GOT3 (cell line): ENCODE data around the gene BIRC2.
"Not testable (repeated sequence)": the region's sequence is repeated elsewhere in the genome, so short reads cannot be mapped to it uniquely, and the experiment has no call there.

Experiments used
- DNase-seq: peaks from one replicate; lab custom pipeline; 2025; ENCODE audit warnings: mixed read lengths; lab: John Stamatoyannopoulos, UW

The BIRC2 gene

DNA sequence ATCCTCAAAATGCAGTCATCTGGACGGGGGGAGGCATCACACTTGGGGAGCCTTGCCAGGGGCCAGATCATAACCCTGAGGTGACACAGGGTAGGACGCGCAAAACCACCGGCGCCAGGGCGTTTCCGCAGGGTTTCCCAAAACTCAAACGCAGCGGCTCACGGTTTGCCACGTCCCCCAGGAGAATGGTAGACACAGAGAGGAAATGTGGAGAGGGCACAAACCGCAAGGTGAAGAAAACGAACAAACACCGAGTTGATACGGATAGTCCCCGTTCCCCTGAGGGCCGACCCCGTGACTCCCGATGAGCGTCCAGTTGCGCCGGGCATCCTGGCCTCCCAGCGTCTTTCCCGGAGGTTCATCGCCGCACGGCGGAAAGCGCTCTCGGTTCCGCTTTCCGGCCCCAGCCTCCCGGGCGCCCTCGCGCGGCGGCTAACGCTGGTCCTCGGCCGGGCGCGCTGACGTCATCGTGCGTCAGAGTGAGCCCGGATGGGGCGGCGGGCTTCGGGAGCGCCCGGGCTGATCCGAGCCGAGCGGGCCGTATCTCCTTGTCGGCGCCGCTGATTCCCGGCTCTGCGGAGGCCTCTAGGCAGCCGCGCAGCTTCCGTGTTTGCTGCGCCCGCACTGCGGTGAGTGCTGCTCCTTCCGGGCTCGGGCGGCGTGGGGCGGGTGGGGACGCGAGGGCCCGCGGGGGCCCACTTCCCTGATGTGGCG lies at the start of gene BIRC2:
BIRC2 (plus strand) TSS at position 467 of the 714 bp plus-strand sequence. CDS start 2,641 bp downstream, outside the sequence.
- peak; percentile 46 for DNase-seq

DNA sequence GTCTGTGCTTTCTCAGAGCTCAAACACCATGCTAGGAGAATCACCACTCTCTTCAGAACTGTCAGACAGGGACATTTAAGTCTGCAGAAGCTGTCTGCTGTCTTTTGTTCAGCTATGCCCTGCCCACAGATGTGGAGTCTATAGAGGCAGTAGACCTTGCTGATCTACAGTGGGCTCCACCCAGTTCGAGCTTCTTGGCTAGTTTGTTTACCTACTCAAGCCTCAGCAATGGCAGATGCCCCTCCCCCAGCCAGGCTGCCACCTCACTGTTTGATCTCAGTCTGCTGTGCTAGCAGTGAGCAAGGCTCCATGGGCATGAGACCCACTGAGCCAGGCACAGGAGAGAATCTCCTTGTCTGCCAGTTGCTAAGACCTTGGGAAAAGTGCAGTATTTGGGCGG lies 46.2 kb upstream of the BIRC2 start:
- not testable (repeated sequence) for DNase-seq

DNA sequence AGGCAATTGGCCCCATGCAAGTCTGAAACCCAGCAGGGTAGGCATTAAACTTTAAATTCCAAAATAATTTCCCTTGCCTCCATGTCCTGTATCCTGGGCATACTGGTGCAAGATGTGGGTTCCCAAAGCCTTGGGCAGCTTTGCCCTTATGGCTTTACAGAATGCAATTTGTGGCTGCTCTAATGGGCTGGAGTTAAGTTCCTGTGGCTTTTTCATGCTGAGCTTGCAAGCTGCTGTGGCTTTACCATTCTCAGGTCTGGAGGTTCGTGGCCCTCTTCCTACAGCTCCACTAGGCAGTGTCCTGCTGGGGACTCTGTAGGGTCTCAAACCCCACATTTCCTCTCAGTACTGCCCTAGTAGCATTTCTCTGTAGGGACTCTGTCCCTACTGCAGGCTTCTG lies 44.8 kb upstream of the BIRC2 start:
- DNase-seq: no peak

DNA sequence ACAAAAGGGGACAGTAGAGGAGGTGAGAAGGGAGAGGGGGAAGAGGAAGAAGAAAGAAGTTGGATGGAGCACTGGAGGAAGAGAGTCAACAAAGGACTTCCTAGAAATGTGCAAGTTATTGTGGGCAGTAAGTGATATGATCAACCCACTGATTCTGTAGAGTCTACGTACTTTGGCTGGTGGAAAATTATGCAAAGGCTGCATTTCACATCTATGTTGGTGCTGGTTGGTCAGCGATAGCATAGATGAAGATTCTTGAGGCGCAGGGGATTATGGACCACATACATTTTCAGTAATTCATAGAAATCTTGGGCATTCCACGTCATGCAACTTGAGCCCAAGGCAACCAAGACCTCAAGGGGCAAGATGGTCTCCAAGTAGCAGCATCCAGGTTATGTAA lies 42.3 kb upstream of the BIRC2 start:
- DNase-seq: no peak

DNA sequence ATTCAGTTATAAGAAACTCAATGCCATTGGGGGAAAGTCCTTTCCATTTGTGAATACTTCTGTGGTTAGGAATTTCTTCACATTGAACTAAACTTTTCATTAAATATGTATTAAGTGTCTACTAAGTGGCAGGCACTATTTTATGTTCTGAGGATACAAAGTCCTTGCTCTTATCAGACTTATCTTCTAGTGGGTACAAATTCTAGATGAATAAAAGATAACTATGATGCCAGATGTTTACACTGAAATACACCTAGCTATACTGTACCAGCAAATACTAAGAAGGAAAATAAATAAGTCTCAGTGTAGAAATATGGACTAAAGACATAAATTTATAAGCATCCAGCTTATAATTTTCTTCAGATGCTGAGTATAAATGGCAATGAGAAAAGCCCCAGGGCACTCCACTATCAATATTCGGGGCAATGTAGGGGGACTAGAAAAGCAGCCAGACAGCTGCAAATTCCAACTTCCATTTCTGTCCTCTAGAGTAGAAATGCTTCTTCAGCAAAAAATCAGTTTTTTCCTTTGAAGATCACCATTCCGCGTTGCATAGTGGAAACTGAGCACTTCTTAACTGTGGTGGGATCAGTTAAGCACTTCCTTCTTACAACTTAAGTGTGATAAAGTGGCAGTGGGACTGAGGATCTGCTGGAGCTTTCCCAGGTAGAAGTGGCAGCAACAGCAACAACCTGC lies 41.5 kb upstream of the BIRC2 start:
- DNase-seq: no peak

DNA sequence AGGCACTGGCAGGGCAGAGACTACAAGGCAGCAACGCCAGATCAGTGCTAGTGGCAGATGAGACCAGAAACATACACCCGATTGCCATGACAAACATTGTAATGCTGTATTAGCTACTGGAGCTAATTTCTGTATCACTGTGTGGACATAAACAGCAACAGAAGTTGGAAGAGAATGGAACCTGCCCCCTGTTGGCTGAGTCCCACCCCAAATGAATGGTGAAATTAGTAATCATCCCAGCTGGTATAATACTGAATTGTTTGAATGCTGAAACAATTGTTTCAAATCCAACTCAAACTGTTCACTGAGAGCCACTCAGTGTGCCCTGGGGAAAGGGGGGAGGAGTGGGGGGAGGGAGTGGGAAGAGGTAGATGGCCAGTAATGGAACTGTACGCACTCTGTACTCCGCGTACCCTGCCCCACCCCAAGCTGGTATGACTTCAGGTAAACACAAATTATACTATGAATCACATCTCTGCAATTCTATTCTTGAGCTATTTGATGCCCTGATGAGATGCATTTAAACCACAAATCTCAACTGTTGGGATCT lies 40.9 kb upstream of the BIRC2 start:
- no peak for DNase-seq

DNA sequence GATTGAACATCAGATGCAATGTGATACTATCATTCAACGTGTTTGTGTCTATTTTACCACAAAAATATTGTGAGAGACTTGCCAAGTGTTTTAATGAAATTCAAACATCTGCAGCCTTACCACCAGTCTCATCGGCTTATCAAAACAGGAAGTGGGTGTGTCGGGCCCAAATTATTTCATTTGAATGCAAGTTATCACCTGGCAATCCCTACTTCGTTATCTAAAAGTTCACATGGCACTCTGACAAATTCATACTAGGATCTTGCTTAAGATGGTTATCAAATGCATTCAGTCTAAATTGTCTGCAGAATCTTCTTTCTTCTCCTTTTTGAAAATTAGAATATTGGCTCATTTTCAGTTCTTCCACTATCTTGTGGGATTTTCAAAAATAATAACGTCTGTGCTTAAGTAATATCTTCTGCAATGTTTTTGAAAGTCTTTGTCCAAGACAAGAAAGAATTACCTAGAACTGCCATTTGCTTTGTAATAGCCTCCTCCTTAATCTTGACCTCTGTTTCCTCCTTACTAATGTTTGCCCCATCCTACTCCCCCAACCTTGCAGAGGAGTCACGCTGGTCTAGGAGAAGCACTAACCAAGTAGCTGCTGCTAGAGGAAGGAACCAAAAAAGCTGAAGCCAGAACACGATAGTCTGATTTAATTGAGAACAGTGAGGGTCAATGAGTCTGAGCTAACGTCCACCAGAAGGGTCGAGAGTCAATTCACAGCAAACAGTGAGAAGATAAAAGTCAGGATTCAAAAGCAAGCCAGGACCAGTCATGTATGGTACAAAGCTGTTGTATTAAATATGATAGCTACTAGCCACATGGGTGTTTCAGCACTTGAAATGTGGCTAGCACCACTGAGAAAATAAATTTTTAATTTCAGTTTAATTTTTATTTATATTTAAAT lies 39.9 kb upstream of the BIRC2 start:
- no peak for DNase-seq

DNA sequence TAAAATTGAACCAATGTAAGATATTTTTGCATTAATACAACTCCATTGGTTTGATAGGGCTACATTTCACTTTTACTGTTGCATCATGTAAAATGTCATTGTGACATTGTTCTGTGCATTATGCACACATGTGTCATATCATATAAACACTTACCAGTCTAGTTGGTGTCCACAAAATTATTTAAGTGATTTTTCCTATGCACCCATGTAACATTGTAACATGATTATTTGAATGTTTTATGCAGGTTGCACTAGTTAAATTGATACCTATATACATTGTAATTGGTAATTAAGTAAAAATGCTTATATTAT lies 39.3 kb upstream of the BIRC2 start:
- no peak for DNase-seq

DNA sequence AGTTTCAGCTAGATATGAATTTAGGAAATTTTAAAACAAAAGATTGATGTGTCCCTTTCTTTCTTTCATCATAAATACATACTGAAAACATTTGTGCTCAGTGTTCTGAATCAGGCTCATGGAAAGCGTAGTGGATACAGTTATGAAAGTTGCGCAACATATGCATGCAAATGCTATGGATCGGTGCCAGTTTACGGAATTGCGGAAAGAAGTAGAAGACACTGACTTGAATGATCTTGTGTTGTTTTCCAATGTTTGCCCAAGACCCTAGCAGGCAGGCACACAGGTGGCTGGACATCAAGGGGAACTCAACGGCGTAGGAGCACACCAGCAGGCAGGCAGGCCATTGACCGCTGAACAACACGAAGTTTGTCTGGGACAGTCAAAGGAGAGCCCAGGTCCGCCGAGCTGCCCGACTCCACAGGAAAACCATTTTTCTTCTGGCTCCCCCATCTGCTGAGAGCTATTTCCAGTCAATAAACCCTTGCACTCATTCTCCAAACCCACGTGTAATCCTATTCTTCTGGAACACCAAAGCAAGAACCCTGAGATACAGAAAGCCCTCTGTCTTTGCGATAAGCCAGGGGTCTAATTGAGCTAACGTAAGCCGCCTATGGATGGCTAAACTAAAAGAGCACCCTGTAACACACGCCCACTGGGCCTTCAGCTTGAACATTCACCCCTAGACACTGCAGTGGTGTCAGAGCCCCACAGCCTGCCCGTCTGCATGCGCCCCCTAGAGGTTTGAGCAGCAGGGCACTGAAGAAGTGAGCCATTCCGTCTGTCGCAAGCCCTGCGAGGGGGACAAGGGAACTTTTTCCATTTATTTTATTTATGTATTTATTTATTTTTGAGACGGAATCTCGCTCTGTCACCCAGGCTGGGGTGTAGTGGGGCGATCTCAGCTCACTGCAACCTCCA lies 37.1 kb upstream of the BIRC2 start:
- no peak for DNase-seq

DNA sequence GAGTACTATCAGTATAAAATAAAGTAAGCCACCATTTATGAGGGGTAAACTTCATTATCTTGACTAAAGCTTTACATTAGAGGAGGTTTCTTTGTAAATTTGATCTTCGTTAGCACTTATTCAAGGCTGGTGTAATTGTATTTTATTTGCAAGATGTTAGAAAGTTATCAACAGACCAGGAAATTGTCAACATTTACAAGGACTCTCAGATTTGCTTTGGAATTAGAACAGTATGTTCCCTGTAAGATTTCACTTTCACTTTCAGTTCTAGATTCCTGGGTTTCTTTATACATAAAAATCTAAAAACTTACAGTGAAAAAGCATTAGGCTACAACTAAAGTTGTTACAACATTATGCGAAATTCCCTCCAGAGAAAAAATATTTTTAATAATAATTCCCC lies 34.3 kb upstream of the BIRC2 start:
- DNase-seq: no peak

DNA sequence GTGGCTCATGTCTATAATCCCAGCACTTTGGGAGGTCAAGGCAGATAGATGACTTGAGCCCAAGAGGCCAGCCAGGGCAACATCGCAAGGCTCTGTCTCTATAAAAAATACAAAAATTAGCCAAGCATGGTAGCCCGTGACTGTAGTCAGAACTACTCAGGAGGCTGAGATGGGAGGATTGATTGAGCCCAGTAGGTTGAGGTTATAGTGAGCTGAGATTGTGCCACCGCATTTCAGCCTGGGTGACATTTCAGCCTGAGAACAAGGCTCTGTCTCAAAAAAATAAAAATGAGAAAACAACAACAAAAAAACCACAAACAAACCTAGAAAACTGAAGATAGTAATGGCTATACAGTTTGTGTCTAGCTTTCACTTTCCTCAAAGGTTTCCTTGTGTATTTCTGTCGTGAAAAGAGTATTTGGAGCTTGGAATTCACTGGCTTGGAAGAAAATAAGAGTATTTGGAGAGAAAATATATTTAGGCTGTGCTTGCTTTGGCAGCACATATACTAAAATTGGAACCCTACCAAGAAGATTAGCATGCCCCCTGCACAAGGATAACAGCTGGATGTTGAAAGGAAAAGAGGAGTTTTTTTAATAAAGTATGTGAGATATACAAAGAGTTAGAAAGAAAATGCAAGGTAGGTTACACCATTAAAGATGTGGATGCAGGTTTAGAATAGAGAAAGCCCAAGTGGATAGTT lies 33.6 kb upstream of the BIRC2 start:
- DNase-seq: no peak

DNA sequence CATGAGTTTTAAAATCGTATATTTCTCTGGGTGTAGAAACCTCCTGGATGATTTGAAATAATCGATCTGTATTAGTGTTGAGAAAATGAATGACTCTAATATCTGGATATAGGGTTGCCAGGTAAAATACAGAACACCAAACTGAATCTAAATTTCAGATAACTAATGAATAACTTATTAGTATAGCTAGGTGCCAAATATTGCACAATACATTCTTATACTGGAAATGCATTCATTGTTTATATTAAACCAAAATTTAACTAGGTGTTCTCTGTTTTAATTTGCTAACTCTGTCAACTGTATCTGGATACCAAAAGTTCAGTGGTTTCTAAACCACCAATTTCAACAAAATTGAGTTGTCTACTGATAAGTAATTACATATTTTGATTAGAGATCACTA lies 32.2 kb upstream of the BIRC2 start:
- DNase-seq: no peak

DNA sequence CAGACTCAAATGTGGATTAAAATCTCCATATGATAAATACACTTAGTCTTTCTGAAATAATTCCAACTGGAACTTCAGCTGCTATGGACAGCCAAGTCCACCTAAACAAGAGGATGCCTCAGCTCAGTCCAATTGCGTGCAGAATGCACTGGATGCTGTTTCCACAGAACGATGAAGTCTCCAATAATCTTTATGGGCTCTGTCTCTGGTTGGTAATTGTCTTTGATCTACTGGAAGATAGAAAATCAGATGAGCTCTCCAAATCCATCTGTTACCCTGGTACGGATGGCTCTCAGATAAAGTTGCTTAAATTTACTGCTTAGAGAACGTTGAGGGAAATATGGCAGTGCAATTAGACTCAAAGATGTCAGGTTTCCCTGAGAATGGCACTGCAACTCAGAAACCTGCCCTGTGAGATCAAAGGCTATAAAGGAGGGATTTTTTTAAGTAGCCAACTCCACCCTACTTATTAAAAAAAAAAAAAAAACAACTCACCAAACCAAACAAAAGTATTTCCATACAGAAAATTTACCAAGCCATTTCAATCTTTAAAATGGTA lies 30.6 kb upstream of the BIRC2 start:
- no peak for DNase-seq

DNA sequence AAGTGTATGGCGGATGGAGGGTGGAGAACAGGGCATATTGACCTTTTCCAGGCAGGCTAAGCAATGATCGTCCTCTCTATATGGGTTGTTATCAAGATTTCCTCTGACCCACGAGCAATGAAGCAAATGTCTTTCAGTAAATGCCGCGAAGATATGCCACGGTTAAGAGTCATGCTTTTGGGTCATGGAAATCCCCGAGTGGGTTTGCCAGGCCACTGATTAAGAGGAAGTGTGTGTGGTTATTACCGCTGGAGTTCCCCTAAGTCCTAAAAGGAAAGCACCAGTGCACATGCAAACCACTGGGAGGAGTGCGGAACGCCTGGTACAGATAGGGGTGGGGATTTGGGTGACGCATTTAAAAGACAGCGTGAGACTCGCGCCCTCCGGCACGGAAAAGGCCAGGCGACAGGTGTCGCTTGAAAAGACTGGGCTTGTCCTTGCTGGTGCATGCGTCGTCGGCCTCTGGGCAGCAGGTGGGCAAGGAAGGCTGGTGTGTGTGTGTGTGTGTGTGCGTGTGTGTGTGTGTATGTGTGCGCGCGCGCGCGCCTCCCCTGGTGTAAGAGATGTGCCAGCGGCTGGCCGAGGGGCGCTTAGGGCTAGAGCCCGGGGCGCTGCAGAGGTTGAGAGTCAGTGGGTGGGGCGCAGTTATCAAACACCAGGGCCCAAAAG lies 29.8 kb upstream of the BIRC2 start, which contains the start of gene BIRC3:
BIRC3 (plus strand) TSS at position 386 of the 669 bp plus-strand sequence. CDS start 7,026 bp downstream, outside the sequence.
- no peak for DNase-seq

DNA sequence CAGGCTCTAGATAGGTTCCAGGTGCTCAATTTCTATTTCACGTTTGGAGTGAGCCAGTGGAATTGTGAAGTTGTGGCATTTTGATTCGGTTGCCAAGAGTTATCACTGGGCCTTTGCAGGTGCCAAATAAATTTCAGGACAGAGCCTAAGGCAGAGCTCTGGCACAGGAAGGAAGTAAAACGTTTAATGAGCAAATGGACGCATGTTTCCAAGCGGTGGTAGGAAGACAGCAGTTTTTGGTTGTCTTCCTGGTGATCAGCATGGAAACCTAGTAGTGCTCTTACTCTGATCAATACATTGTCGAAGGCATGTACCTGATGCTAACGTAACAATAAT lies 29.3 kb upstream of the BIRC2 start:
- no peak for DNase-seq

DNA sequence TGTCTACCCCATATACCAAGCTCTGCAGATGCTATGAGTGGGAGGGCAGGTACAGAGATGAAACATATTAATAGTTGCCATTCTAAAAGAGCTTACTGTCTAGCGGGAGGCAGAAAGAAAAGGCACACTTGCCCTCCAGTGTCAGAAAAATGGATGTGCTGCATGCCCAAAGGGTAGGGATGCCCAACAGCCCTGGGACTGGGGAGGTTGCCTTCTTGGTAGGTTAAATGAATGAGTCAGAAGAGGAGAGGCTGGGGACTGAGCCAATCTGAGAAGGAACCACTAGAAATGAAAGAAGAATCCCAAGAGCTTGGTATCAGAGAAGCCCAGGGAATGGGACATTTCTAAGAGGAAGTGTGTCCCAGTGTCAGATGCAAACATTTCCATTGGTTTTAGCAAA lies 28.5 kb upstream of the BIRC2 start:
- DNase-seq: no peak

DNA sequence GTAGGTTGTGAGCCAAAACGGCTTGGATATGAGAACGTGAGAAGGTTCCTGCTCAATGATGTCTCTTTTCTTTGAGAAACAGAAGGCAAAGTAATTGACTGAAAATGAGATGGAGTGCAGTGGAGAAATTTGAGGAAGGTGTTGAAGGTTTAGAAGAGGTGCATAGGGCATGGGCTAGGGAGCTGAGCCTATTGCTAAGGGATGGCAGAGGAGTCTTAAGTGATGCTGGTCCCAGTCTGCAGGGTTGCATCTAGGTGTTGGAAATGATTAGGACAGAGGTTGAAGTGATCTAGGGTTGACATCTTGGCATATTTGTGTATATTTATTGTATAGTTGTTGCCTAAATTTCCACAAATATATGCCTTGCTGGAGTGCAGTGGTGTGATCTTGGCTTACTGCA lies 27.5 kb upstream of the BIRC2 start:
- DNase-seq: no peak

DNA sequence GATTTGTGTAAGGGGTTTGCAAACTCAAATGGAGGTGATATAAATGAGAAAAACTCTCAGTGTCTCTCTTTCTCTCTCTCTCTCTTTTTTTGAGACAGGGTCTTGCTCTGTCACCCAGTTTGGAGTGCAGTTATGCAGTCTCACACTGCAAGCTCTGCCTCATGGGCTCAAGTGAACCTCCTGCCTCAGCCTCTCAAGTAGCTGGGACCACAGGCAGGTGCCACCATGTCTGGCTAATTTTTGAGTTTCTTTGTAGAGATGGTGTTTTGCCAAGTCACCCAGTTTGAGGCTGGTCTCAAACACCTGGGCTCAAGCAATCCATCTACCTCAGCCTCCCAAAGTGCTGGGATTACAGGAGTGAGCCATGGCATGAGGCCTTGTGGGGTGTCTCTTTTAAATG lies 26.8 kb upstream of the BIRC2 start:
- DNase-seq: no peak

DNA sequence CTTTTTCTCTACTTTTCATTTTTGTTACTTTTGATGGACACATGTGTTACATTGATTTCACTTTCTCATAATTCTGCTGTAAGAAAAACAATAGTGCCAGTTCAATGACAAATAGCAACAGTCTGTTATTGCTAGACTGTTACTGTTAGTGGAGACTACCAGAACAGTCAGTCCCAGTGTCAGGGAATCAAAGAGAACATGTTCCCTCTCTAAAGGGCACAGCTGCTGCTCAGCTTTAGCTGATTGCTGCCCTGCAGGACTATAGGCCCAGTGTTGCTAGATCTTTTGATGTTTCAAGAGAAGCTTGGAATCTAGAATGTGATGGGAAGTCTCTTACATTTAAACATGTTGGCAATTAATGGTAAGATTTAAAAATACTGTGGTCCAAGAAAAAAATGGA lies 26.3 kb upstream of the BIRC2 start:
- DNase-seq: no peak

DNA sequence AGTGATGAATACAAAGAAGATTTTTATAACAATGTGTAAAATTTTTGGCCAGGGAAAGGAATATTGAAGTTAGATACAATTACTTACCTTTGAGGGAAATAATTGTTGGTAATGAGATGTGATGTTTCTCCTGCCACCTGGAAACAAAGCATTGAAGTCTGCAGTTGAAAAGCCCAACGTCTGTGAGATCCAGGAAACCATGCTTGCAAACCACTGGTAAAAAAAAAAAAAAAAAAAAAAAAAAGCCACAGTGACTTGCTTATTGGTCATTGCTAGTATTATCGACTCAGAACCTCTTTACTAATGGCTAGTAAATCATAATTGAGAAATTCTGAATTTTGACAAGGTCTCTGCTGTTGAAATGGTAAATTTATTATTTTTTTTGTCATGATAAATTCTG lies 24.5 kb upstream of the BIRC2 start:
- no peak for DNase-seq
